IMR-90 (cell line): ENCODE measurements around the gene HOXB7. TPM values are rescaled to one million over a fixed set of nuclear protein-coding genes. Genes with fewer than 3 reads are reported as not detected.
A peak's percentile ranks its signal among the peaks of the same experiment; 100 is the strongest.

ENCODE experiments used
- ATAC-seq: fragments of 200-7000 bp; cut with Tn5 transposase; 2 replicates; pipeline ENCODE4 v1.9.1; 2020; ENCODE audit warnings: low read depth, mild to moderate bottlenecking, moderate library complexity
- BruUV-seq: library from RNA; stranded (reverse); fragments of 400-500 nt; replicated peaks from 2 replicates; lab custom pipeline; 2021; lab: Mats Ljungman, UMichigan
- CTCF ChIA-PET: fragments of 300-600 bp; formaldehyde crosslinking; extraction: SDS; loops from one replicate; lab custom pipeline; 2021; ENCODE audit warnings: antibody characterized with exemption; lab: Yijun Ruan, JAX
- POLR2A ChIA-PET: fragments of 300-600 bp; sonication (Branson Sonifier 250); formaldehyde crosslinking; loops from one replicate; lab custom pipeline; 2022; ENCODE audit warnings: antibody characterized with exemption; ENCODE audit not compliant: unreplicated experiment; lab: Charles Lee
- DNase-seq: peaks from one replicate; pipeline ENCODE4 v3.0.0; 2013
- H2AFZ ChIP-seq: replicated peaks from 2 replicates; pipeline ENCODE3; 2013; ENCODE audit warnings: low read length, mild to moderate bottlenecking; ENCODE audit not compliant: poor library complexity
- H2AK5ac ChIP-seq: 2 replicates; pipeline ENCODE4 v1.6.1; 2013; ENCODE audit warnings: low read depth, low read length, inconsistent platforms
- H2AK9ac ChIP-seq: replicated peaks from 2 replicates; pipeline ENCODE3; 2013; ENCODE audit warnings: mild to moderate bottlenecking, low read depth, low read length, moderate library complexity; ENCODE audit not compliant: poor library complexity
- H2BK120ac ChIP-seq: 2 replicates; pipeline ENCODE4 v1.6.1; 2013; ENCODE audit warnings: low read depth, low read length, inconsistent platforms
- H2BK15ac ChIP-seq: 3 replicates; pipeline ENCODE4 v1.6.1; 2013; ENCODE audit warnings: low read depth, low read length, inconsistent platforms
- H2BK20ac ChIP-seq: 2 replicates; pipeline ENCODE4 v1.6.1; 2013; ENCODE audit warnings: low read depth, mild to moderate bottlenecking, inconsistent platforms, low read length, moderate library complexity
- H2BK5ac ChIP-seq: 2 replicates; pipeline ENCODE4 v1.6.1; 2013; ENCODE audit warnings: mild to moderate bottlenecking, low read depth, low read length, inconsistent platforms; ENCODE audit not compliant: poor library complexity, severe bottlenecking
- H3K14ac ChIP-seq: replicated peaks from 2 replicates; pipeline ENCODE4 v1.6.1; 2013; ENCODE audit warnings: low read depth, low read length, inconsistent platforms
- H3K18ac ChIP-seq: 2 replicates; pipeline ENCODE4 v1.6.1; 2013; ENCODE audit warnings: low read depth, low read length, control low read depth
- H3K23ac ChIP-seq: 2 replicates; pipeline ENCODE4 v1.6.1; 2013; ENCODE audit warnings: low read depth, low read length, inconsistent platforms
- H3K27ac ChIP-seq: 2 replicates; pipeline ENCODE4 v1.5.1; 2013; ENCODE audit warnings: mild to moderate bottlenecking, control low read depth, low read length; ENCODE audit not compliant: insufficient read depth
- H3K27me3 ChIP-seq: 2 replicates; pipeline ENCODE4 v1.6.1; 2013; ENCODE audit warnings: low read length; ENCODE audit not compliant: control insufficient read depth, insufficient read depth
- H3K36me3 ChIP-seq: 2 replicates; pipeline ENCODE4 v1.6.1; 2013; ENCODE audit warnings: low read length, mixed read lengths; ENCODE audit not compliant: control insufficient read depth, insufficient read depth
- H3K4ac ChIP-seq: 2 replicates; pipeline ENCODE4 v1.6.1; 2013; ENCODE audit warnings: low read depth, low read length, inconsistent platforms
- H3K4me1 ChIP-seq: 2 replicates; pipeline ENCODE4 v1.6.1; 2013; ENCODE audit warnings: low read length, mixed read lengths; ENCODE audit not compliant: control insufficient read depth, insufficient read depth
- H3K4me2 ChIP-seq: 2 replicates; pipeline ENCODE4 v1.6.1; 2013; ENCODE audit warnings: low read depth, mild to moderate bottlenecking, control low read depth, low read length, moderate library complexity
- H3K4me3 ChIP-seq: 2 replicates; pipeline ENCODE4 v1.5.1; 2013; ENCODE audit warnings: low read depth, mild to moderate bottlenecking, control low read depth, low read length, moderate library complexity; ENCODE audit not compliant: insufficient read depth
- H3K56ac ChIP-seq: 2 replicates; pipeline ENCODE4 v1.6.1; 2013; ENCODE audit warnings: low read length, inconsistent platforms; ENCODE audit not compliant: insufficient read depth; ENCODE audit errors: extremely low read depth
- H3K79me1 ChIP-seq, 2 experiments: 2 replicates each; pipeline ENCODE4 v1.6.1; 2013; ENCODE audit warnings: low read length in 2 of 2, inconsistent platforms in 1 of 2, low read depth in 1 of 2
- H3K9ac ChIP-seq: 2 replicates; pipeline ENCODE4 v1.6.1; 2013; ENCODE audit warnings: low read depth, low read length, control low read depth
- H3K9me1 ChIP-seq: 2 replicates; pipeline ENCODE4 v1.6.1; 2013; ENCODE audit warnings: low read length, inconsistent platforms; ENCODE audit not compliant: insufficient read depth
- H3K9me3 ChIP-seq: 2 replicates; pipeline ENCODE4 v1.6.1; 2013; ENCODE audit warnings: low read length; ENCODE audit not compliant: control insufficient read depth, insufficient read depth
- H4K20me1 ChIP-seq: 2 replicates; pipeline ENCODE4 v1.6.1; 2013; ENCODE audit warnings: low read length, inconsistent platforms; ENCODE audit not compliant: insufficient read depth
- H4K5ac ChIP-seq: 2 replicates; pipeline ENCODE4 v1.6.1; 2013; ENCODE audit warnings: mild to moderate bottlenecking, low read depth, low read length, control low read depth
- H4K8ac ChIP-seq, 2 experiments: 2 replicates each; pipeline ENCODE4 v1.6.1; 2013; ENCODE audit warnings: low read depth in 2 of 2, low read length in 2 of 2, control low read depth in 1 of 2, inconsistent platforms in 1 of 2
- H4K91ac ChIP-seq: 2 replicates; pipeline ENCODE4 v1.6.1; 2013; ENCODE audit warnings: low read depth, low read length, inconsistent platforms; ENCODE audit not compliant: insufficient read depth
- MAZ ChIP-seq: IDR thresholded peaks from 2 replicates; pipeline ENCODE4 v1.6.1; 2012; ENCODE audit warnings: low read depth, mild to moderate bottlenecking, low read length, improper control_type of control experiment, moderate library complexity, borderline replicate concordance
- NFE2L2 ChIP-seq: fragments of 150-350 bp; IDR thresholded peaks from 2 replicates; pipeline ENCODE4 v1.6.1; 2016; ENCODE audit warnings: low read depth, mild to moderate bottlenecking, low read length
- POLR2A ChIP-seq: IDR thresholded peaks from 2 replicates; pipeline ENCODE4 v1.6.1; 2012; ENCODE audit warnings: mild to moderate bottlenecking, low read depth, low read length
- RAD21 ChIP-seq: IDR thresholded peaks from 2 replicates; pipeline ENCODE4 v1.6.1; 2012; ENCODE audit warnings: low read length, improper control_type of control experiment
- RFX5 ChIP-seq: IDR thresholded peaks from 2 replicates; pipeline ENCODE4 v1.8.0; 2012; ENCODE audit warnings: low read depth, mild to moderate bottlenecking, low read length, moderate library complexity
- SMC3 ChIP-seq: fragments of 150-350 bp; IDR thresholded peaks from 2 replicates; pipeline ENCODE4 v1.6.1; 2016; ENCODE audit warnings: low read depth, mild to moderate bottlenecking, antibody characterized with exemption, low read length, moderate library complexity
- WGBS, 2 experiments: methylation state at CpG; one replicate each; pipeline versions ENCODE4 v1.1.5 to v1.1.7; 2013; ENCODE audit warnings: missing lambda C conversion rate in 2 of 2; ENCODE audit not compliant: insufficient read length in 1 of 2; ENCODE audit errors: extremely low coverage in 2 of 2; 5-methylcytosine and 5-hydroxymethylcytosine counted together
- dilution Hi-C: fragments of 300-500 bp; cut with HindIII; formaldehyde crosslinking; loops from one replicate; pipeline ENCODE4 v1.14.3; 2018; ENCODE audit warnings: low sequenced_read_pairs; ENCODE audit not compliant: unreplicated experiment
- in situ Hi-C: fragments of 300-500 bp; cut with MboI; formaldehyde crosslinking; loops from 3 replicates; pipeline ENCODE4 v1.14.3; 2019; ENCODE audit warnings: low sequenced_read_pairs, inconsistent platforms, mixed read lengths
- intact Hi-C: fragments of 100-400 bp; cut with micrococcal nuclease; formaldehyde crosslinking; loops from 2 replicates; pipeline ENCODE4 v1.10.0; 2022
- polyA plus RNA-seq, 3 experiments: library from polyadenylated mRNA; depleted of rRNA; stranded (reverse); fragments of >200 nt; gene quantifications; 2 replicates each; pipeline ENCODE4 v1.2.3, GENCODE V29; 2012; ENCODE audit warnings: low replicate concordance in 1 of 3
- total RNA-seq: library from RNA; depleted of rRNA; stranded (reverse); fragments of >200 nt; gene quantifications from 2 replicates; pipeline ENCODE4 v1.2.3, GENCODE V29; 2012
- TF ChIP-seq, protein P1 (sequence below): fragments of 150-350 bp; IDR thresholded peaks from 2 replicates; pipeline ENCODE4 v1.6.1; 2016; ENCODE audit warnings: low read depth, mild to moderate bottlenecking, low read length, moderate library complexity, borderline replicate concordance
- TF ChIP-seq, protein P2 (sequence below): conservative IDR thresholded peaks from 2 replicates; pipeline ENCODE4 v1.5.1; 2012; ENCODE audit warnings: mild to moderate bottlenecking, low read depth, low read length, improper control_type of control experiment

Gene HOXB7
- total and polyA plus RNA-seq, 2 of the 4 experiments (the other 2 are of a cell fraction), result 1.8 to 6.7 TPM

DNA sequence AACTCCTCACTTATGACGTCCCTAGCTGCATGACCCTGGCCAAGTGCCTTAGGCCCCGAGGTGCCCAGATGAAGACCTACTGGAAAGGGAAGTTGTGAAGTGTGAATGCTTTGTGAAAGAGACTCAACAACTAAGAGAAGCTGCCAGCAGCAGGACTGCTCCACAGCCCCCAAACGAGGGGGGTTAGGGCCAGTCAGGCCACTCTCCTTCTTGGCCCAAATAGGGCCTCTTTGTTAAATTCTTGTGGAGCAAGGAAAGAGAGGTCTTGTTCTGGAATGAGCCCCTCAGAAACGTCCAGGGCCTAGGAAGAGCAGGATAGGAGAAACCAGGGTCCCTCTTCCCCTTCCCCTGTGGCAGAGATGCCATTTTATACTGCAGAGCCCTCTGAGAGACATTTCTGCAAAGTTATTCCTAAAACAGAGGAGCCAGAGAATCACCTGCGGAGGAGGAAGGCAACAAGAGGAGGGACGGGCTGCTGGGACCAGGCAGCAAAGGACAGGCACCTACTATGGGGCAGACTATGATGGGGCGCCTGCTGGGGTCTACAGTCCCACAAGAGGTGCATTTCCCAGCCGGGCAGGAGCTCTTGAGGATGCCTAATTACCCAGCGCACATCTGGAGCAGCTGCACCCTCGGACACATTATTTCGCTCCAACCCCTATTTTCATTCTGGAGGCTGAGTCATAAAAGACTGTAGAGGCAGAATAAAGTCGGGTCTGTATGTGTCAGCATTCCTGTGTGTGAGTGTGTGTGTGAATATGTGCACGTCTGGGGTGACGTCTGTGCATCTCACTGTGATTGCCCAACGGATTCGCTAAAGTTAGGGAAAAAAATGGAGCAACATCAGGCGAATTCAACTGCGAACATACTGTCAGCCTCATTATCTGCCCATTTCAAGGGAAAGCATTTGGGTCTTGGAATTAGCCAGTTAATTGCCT is 26.8 kb upstream of the HOXB7 start (continued):
- no peak for TF ChIP-seq SMC3
- no peak for TF ChIP-seq RFX5

DNA sequence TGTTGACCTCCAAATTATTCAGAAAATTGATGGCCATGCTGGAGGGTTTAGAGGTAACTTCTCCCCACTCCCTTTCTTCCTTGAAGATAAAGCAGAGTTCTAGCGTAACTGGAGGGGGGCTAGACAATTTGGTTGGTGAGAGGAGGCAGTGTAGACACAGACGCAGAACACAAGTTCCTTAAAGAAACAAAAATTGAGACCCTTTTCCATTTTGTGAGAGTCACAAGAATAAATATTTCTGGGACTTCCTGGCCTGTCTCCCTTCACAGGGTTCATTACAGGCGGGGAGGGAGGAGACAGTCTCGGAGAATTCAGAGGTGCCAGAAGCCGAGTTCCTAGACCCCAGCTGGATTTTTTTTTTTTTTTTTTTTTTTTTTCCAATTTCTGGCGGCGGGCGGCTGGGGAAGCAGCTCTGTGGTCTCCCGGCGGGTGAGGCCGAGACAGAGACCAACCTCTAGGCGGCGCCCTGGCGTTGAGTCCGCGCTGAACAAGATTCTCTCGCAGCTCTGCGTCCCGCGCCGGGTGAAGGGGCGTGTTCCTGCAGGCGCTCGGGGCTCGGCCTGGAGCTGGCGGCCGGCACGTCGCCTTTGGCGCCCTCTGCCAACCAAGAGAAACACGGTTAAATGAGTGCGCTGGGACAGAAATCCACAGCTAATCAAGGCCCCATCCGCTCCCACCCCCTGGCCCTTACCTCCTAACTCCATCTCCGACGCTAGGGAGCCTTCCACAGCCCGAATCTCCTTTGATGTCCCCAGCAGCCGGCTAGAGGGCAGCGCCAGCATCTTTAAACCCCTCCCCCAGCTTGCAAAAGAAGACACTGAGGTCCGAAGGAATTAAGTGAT is 25.6 kb upstream of the HOXB7 start:
- H2AFZ ChIP-seq, result peak overlapping the region; percentile 63
- no peaks in the 10 kb centered on the region for H3K36me3 ChIP-seq
- peaks cover 99% of the 10 kb centered on the region for H3K27me3 ChIP-seq
- no peaks in the 10 kb centered on the region for H3K4me1 ChIP-seq
- DNase-seq (peak; percentile 48), ATAC-seq (peak; percentile 82)
- no peak overlapping the region for H2AK5ac ChIP-seq
- no TSS peak for BruUV-seq
- H3K23ac ChIP-seq, result no peak overlapping the region; the same call in 1 of the 2 replicates
- H3K4me2 ChIP-seq, result no peak overlapping the region
- in situ Hi-C loops, result no loop called here
- no peak overlapping the region for H3K4me3 ChIP-seq
- H3K14ac ChIP-seq, result no peak overlapping the region
- no peak overlapping the region for H3K4ac ChIP-seq
- no peaks in the 10 kb centered on the region for H3K79me1 ChIP-seq
- H4K20me1 ChIP-seq, result no peaks in the 10 kb centered on the region; the same call in 1 of the 2 replicates
- TF ChIP-seq POLR2A, result no peak
- TF ChIP-seq, protein P1, sequence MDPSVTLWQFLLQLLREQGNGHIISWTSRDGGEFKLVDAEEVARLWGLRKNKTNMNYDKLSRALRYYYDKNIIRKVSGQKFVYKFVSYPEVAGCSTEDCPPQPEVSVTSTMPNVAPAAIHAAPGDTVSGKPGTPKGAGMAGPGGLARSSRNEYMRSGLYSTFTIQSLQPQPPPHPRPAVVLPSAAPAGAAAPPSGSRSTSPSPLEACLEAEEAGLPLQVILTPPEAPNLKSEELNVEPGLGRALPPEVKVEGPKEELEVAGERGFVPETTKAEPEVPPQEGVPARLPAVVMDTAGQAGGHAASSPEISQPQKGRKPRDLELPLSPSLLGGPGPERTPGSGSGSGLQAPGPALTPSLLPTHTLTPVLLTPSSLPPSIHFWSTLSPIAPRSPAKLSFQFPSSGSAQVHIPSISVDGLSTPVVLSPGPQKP, result no peak
- no peak for TF ChIP-seq NFE2L2
- TF ChIP-seq RAD21, result no peak; the same call in 1 of the 2 replicates
- TF ChIP-seq, protein P2, sequence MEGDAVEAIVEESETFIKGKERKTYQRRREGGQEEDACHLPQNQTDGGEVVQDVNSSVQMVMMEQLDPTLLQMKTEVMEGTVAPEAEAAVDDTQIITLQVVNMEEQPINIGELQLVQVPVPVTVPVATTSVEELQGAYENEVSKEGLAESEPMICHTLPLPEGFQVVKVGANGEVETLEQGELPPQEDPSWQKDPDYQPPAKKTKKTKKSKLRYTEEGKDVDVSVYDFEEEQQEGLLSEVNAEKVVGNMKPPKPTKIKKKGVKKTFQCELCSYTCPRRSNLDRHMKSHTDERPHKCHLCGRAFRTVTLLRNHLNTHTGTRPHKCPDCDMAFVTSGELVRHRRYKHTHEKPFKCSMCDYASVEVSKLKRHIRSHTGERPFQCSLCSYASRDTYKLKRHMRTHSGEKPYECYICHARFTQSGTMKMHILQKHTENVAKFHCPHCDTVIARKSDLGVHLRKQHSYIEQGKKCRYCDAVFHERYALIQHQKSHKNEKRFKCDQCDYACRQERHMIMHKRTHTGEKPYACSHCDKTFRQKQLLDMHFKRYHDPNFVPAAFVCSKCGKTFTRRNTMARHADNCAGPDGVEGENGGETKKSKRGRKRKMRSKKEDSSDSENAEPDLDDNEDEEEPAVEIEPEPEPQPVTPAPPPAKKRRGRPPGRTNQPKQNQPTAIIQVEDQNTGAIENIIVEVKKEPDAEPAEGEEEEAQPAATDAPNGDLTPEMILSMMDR, result peak; percentile 54
- no peak for TF ChIP-seq MAZ
- no peak for TF ChIP-seq RFX5
- no peak overlapping the region for H2BK20ac ChIP-seq
- no peak overlapping the region for H2AK9ac ChIP-seq
- ChIA-PET CTCF (interaction anchor here (0.7 to 1.4 kb wide), 4 partner anchors 9 to 45 kb away, joined by 3 to 4 read pairs (median 4); no protein-coding TSS in a partner anchor), POLR2A (no interaction called here)
- no peak overlapping the region for H4K5ac ChIP-seq
- H2BK15ac ChIP-seq, result no peak overlapping the region
- no peak overlapping the region for H3K9ac ChIP-seq
- H3K9me3 ChIP-seq, result peaks cover 30% of the 10 kb centered on the region
- no peak overlapping the region for H4K8ac ChIP-seq
- H3K56ac ChIP-seq, result no peak overlapping the region
- H3K18ac ChIP-seq, result no peak overlapping the region
- no peak overlapping the region for H2BK120ac ChIP-seq
- no peak overlapping the region for H4K91ac ChIP-seq
- no peaks in the 10 kb centered on the region for H3K9me1 ChIP-seq
- H2BK5ac ChIP-seq, result no peak overlapping the region
- intact Hi-C loops, result no loop called here
- no peak overlapping the region for H3K27ac ChIP-seq
- WGBS, 2 experiments, result 2% methylated on average over 11 of the region's 39 CpGs; no CpG with 5 or more reads in 1 of the 2 experiments
- dilution Hi-C loops, result no loop called here
